Mesenchymal stem cell (in vitro differentiated cells and primary cell): Measurements from ENCODE around the gene JMJD7.

ENCODE experiments used
- DNase-seq: peaks from one replicate; pipeline ENCODE4 v3.0.0-alpha.2; 2013
- H2AFZ ChIP-seq: one replicate; pipeline ENCODE4 v1.6.1; 2013; ENCODE audit warnings: low read depth, mild to moderate bottlenecking, control low read depth, inconsistent platforms, low read length, moderate library complexity
- H2AK5ac ChIP-seq: 2 replicates; pipeline ENCODE4 v1.6.1; 2013; ENCODE audit warnings: low read length, moderate library complexity, mild to moderate bottlenecking, inconsistent platforms; ENCODE audit not compliant: severe bottlenecking
- H2BK120ac ChIP-seq: one replicate; pipeline ENCODE4 v1.6.1; 2013; ENCODE audit warnings: low read depth, mild to moderate bottlenecking, inconsistent platforms, low read length, moderate library complexity
- H2BK12ac ChIP-seq, 2 experiments: one replicate each; pipeline ENCODE4 v1.6.1; 2013; ENCODE audit warnings: inconsistent platforms in 2 of 2, low read length in 2 of 2, mild to moderate bottlenecking in 2 of 2, moderate library complexity in 2 of 2, control low read depth in 1 of 2
- H2BK15ac ChIP-seq: one replicate; pipeline ENCODE4 v1.6.1; 2013; ENCODE audit warnings: mild to moderate bottlenecking, low read depth, inconsistent platforms; ENCODE audit not compliant: poor library complexity, severe bottlenecking
- H2BK5ac ChIP-seq: 2 replicates; pipeline ENCODE4 v1.6.1; 2013; ENCODE audit warnings: low read depth, mild to moderate bottlenecking, low read length, control low read depth, inconsistent platforms; ENCODE audit not compliant: poor library complexity, severe bottlenecking
- H3K14ac ChIP-seq, 2 experiments: one replicate each; pipeline ENCODE4 v1.6.1; 2013; ENCODE audit warnings: inconsistent platforms in 2 of 2, low read length in 2 of 2, control low read depth in 1 of 2, mild to moderate bottlenecking in 1 of 2, moderate library complexity in 1 of 2
- H3K18ac ChIP-seq, 2 experiments: one replicate each; pipeline ENCODE4 v1.6.1; 2013; ENCODE audit warnings: inconsistent platforms in 2 of 2, low read length in 2 of 2, control low read depth in 1 of 2, low read depth in 1 of 2, mild to moderate bottlenecking in 1 of 2
- H3K23ac ChIP-seq, 2 experiments: one replicate each; pipeline ENCODE4 v1.6.1; 2013; ENCODE audit warnings: inconsistent platforms in 2 of 2, low read length in 2 of 2, mild to moderate bottlenecking in 2 of 2, moderate library complexity in 2 of 2, control low read depth in 1 of 2
- H3K27ac ChIP-seq: 2 replicates; pipeline ENCODE4 v1.5.1; 2013; ENCODE audit warnings: mild to moderate bottlenecking, moderate library complexity, low read length, control low read depth, inconsistent platforms; ENCODE audit not compliant: poor library complexity, severe bottlenecking
- H3K27me3 ChIP-seq, 2 experiments: 2 replicates each; pipeline versions ENCODE4 v1.6.1 to v1.7.0; 2013; ENCODE audit warnings: low read length in 2 of 2, mild to moderate bottlenecking in 2 of 2, moderate library complexity in 2 of 2, control low read depth in 1 of 2, inconsistent platforms in 1 of 2; ENCODE audit not compliant: control insufficient read depth in 1 of 2, insufficient read depth in 1 of 2
- H3K36me3 ChIP-seq, 2 experiments: 2 replicates each; pipeline versions ENCODE4 v1.6.1 to v1.7.0; 2013; ENCODE audit warnings: low read length in 2 of 2, control low read depth in 1 of 2, inconsistent platforms in 1 of 2, low read depth in 1 of 2, mild to moderate bottlenecking in 1 of 2; ENCODE audit not compliant: insufficient read depth in 2 of 2, control insufficient read depth in 1 of 2
- H3K4ac ChIP-seq, 2 experiments: one replicate each; pipeline ENCODE4 v1.6.1; 2013; ENCODE audit warnings: inconsistent platforms in 2 of 2, low read length in 2 of 2, mild to moderate bottlenecking in 2 of 2, moderate library complexity in 2 of 2, control low read depth in 1 of 2, low read depth in 1 of 2
- H3K4me1 ChIP-seq: 2 replicates; pipeline ENCODE4 v1.6.1; 2013; ENCODE audit warnings: low read depth, low read length, control low read depth; ENCODE audit not compliant: control insufficient read depth, insufficient read depth
- H3K4me2 ChIP-seq: 2 replicates; pipeline ENCODE4 v1.6.1; 2013; ENCODE audit warnings: low read length, mild to moderate bottlenecking, inconsistent platforms; ENCODE audit not compliant: poor library complexity, severe bottlenecking
- H3K4me3 ChIP-seq, 2 experiments: 2 replicates each; pipeline versions ENCODE4 v1.5.1 to v1.7.0; 2013; ENCODE audit warnings: low read length in 2 of 2, mild to moderate bottlenecking in 2 of 2, control low read depth in 1 of 2, low read depth in 1 of 2; ENCODE audit not compliant: insufficient read depth in 1 of 2
- H3K79me1 ChIP-seq: replicated peaks from 2 replicates; pipeline ENCODE4 v1.6.1; 2013; ENCODE audit warnings: mild to moderate bottlenecking, control low read depth, low read length, inconsistent platforms; ENCODE audit not compliant: poor library complexity, severe bottlenecking
- H3K9ac ChIP-seq: 2 replicates; pipeline ENCODE4 v1.7.0; 2013; ENCODE audit warnings: mild to moderate bottlenecking, low read length, moderate library complexity
- H3K9me3 ChIP-seq: 2 replicates; pipeline ENCODE4 v1.7.0; 2013; ENCODE audit warnings: mild to moderate bottlenecking, low read length; ENCODE audit not compliant: control insufficient read depth
- H4K8ac ChIP-seq: one replicate; pipeline ENCODE4 v1.6.1; 2013; ENCODE audit warnings: inconsistent platforms, mild to moderate bottlenecking, low read length, moderate library complexity
- H4K91ac ChIP-seq: one replicate; pipeline ENCODE4 v1.6.1; 2013; ENCODE audit warnings: mild to moderate bottlenecking, low read length, inconsistent platforms
- WGBS: methylation state at CpG from one replicate; pipeline ENCODE4 v1.1.7; 2013; ENCODE audit warnings: mixed read lengths; 5-methylcytosine and 5-hydroxymethylcytosine counted together

JMJD7 gene

DNA sequence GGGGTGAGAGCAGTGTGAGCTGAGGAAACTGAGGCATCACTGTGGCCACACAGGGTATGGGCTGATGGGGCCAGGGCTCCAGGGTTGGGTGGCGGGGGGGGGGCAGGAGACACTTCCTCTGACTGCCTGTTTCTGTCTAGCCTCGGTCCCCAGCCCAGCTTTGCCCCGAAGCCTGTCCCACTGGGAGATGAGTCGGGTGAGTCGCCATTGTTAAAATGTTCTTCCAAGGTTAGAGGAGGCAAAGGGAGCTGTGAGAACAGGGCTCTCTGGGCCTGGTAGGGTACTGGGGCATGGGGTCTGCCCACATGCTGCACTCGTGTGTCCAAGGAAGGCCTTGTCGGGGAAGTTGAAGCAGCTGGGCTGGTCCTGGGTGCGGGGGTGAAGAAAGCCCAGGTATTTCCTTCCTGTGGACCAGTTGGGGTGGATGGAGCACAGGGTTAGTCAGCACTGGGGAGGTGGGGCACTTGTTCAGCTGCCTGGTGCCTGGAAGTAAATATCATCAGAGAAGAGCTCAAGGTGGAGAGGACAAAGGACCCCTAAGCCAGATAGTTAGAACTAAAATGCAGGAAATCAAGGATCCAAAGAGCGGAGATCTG lies 8.3 kb upstream of the JMJD7 start:
- Histone ChIP-seq H2BK120ac (no peak overlapping the region), H2BK15ac (no peak overlapping the region), H3K36me3 (peaks cover 91 to 98% of the 10 kb centered on the region in 2 experiments), H3K4me3 (no peak overlapping the region), H3K27me3 (no peaks in the 10 kb centered on the region), H3K18ac (no peak overlapping the region), H3K9me3 (no peaks in the 10 kb centered on the region), H3K14ac (no peak overlapping the region), H3K23ac (no peak overlapping the region), H3K9ac (no peak overlapping the region), H2AK5ac (no peak overlapping the region), H3K4me1 (peaks cover 2% of the 10 kb centered on the region), H2BK5ac (no peak overlapping the region), H3K79me1 (peaks cover 9% of the 10 kb centered on the region), H3K27ac (no peak overlapping the region), H3K4ac (no peak overlapping the region), H2BK12ac (no peak overlapping the region), H4K91ac (no peak overlapping the region), H2AFZ (no peak overlapping the region), H4K8ac (no peak overlapping the region), H3K4me2 (no peak overlapping the region)
- no peak for DNase-seq
- 90% methylated on average over 9 of the region's 9 CpGs for whole genome bisulfite sequencing

DNA sequence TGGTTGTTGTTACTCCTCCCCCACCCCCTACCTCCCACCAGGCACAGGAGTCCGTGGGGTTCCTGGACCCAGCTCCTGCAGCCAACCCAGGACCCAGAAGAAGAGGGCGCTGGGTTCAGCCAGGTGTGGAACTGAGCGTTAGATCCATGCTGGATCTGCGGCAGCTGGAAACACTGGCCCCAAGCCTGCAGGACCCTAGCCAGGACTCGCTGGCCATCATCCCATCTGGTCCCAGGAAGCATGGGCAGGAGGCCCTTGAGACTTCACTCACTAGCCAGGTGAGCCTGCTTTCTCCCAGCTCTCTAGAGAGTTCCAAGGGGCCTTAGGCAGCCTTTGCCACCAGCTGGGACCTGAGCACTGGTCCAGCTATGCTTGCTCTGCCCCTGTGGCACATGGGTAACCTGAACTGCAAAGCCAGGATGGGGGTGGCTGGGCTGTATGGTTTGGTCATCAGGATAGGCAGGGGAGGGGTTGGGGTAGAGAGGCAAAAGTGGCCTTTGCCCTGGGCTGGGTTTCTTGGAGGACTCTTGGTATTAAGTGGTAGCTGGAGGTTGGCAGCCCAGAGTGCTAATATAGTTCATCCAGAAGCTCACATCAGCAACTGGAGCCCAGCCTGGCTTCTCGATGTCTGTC lies 7.0 kb upstream of the JMJD7 start:
- Histone ChIP-seq H2BK5ac (no peak overlapping the region), H2AK5ac (no peak overlapping the region), H3K9ac (no peak overlapping the region), H3K14ac (no peak overlapping the region), H3K4ac (no peak overlapping the region), H3K23ac (no peak overlapping the region), H3K27me3 (no peaks in the 10 kb centered on the region), H4K8ac (no peak overlapping the region), H2BK12ac (no peak overlapping the region), H2BK15ac (no peak overlapping the region), H3K79me1 (peaks cover 1% of the 10 kb centered on the region), H4K91ac (no peak overlapping the region), H3K4me2 (no peak overlapping the region), H3K9me3 (no peaks in the 10 kb centered on the region), H3K4me3 (no peak overlapping the region), H2AFZ (no peak overlapping the region), H3K36me3 (peaks cover 94% of the 10 kb centered on the region in 2 experiments), H2BK120ac (no peak overlapping the region), H3K18ac (no peak overlapping the region), H3K4me1 (peaks cover 5% of the 10 kb centered on the region), H3K27ac (no peak overlapping the region)
- 94% methylated on average over 6 of the region's 6 CpGs for WGBS
- DNase-seq, result no peak

DNA sequence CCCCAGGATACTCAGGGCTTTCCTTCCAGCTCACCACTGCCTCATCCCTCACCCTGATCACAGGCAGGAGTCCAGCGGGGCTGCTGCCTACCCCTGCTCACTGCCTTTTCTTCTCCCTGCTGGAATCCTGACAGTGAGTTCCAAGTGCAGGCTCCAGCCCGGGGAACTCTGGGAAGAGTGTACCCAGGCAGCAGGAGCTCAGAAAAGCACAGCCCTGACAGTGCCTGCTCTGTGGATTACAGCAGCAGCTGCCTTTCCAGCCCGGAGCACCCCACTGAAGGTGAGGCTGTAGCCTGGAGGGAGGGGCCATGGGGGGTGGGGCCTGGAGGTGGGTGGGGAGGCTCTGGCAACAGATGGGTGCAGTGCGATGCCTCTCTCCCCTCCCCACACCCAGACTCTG lies 6.1 kb upstream of the JMJD7 start:
- Histone ChIP-seq H3K79me1 (peaks cover 1% of the 10 kb centered on the region), H3K14ac (no peak overlapping the region), H3K18ac (no peak overlapping the region), H4K91ac (no peak overlapping the region), H2BK5ac (no peak overlapping the region), H3K4me3 (no peak overlapping the region), H3K9ac (no peak overlapping the region), H3K4ac (no peak overlapping the region), H3K9me3 (no peaks in the 10 kb centered on the region), H2AK5ac (no peak overlapping the region), H2AFZ (no peak overlapping the region), H2BK120ac (no peak overlapping the region), H3K23ac (no peak overlapping the region), H3K27me3 (no peaks in the 10 kb centered on the region), H3K4me2 (no peak overlapping the region), H4K8ac (no peak overlapping the region), H2BK12ac (no peak overlapping the region), H3K4me1 (peaks cover 8% of the 10 kb centered on the region), H3K36me3 (peaks cover 92 to 95% of the 10 kb centered on the region in 2 experiments), H2BK15ac (no peak overlapping the region), H3K27ac (no peak overlapping the region)
- DNase-seq, result no peak
- 82% methylated on average over 2 of the region's 4 CpGs for WGBS

DNA sequence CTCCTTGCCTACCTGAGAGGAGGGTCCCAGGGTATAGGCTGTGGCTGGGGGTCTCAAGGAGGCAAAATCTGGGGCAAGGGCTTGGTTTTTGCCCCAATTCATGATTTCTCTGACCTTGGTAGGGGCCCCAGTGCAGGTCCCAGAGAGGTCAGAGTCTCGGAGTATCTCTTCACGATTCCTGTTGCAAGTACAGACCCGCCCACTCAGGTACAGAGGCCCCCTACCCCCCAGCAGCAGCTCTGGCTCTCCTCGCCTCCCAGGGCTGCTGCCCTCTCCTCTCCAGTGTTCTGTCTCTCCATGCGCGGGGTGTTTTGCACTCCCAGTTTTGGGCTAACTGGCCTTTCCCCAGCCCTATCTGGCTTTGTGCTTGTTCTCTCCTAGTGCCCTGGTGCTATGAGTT lies 5.4 kb upstream of the JMJD7 start:
- H3K27me3 ChIP-seq, result no peaks in the 10 kb centered on the region
- peaks cover 86 to 89% of the 10 kb centered on the region in 2 experiments for H3K36me3 ChIP-seq
- no peak overlapping the region for H3K9ac ChIP-seq
- H3K4me2 ChIP-seq, result no peak overlapping the region
- no peak overlapping the region for H4K91ac ChIP-seq
- no peak overlapping the region for H3K4ac ChIP-seq
- H3K79me1 ChIP-seq, result no peaks in the 10 kb centered on the region
- no peak overlapping the region for H2AK5ac ChIP-seq
- H3K27ac ChIP-seq, result no peak overlapping the region
- no peak overlapping the region for H2BK12ac ChIP-seq
- peaks cover 12% of the 10 kb centered on the region for H3K4me1 ChIP-seq
- WGBS, result 98% methylated on average over 6 of the region's 6 CpGs
- H3K4me3 ChIP-seq, result no peak overlapping the region
- H2BK120ac ChIP-seq, result no peak overlapping the region
- no peak overlapping the region for H3K18ac ChIP-seq
- no peak for DNase-seq
- no peak overlapping the region for H2AFZ ChIP-seq
- no peak overlapping the region for H2BK15ac ChIP-seq
- H4K8ac ChIP-seq, result no peak overlapping the region
- no peak overlapping the region for H3K23ac ChIP-seq
- no peak overlapping the region for H3K14ac ChIP-seq
- no peaks in the 10 kb centered on the region for H3K9me3 ChIP-seq
- H2BK5ac ChIP-seq, result no peak overlapping the region
